Mesodermal cell (in vitro differentiated cells): ENCODE results near the gene ACE.
A peak's percentile ranks its signal among the peaks of the same experiment; 100 is the strongest.

ENCODE experiments used
- H3K27ac ChIP-seq: 2 replicates; pipeline ENCODE4 v1.7.0; 2013; ENCODE audit warnings: mild to moderate bottlenecking, low read depth, low read length, moderate library complexity; ENCODE audit not compliant: severe bottlenecking
- H3K36me3 ChIP-seq: 2 replicates; pipeline ENCODE4 v1.7.1; 2013; ENCODE audit warnings: mild to moderate bottlenecking, low read length, moderate library complexity; ENCODE audit not compliant: control insufficient read depth, insufficient read depth
- H3K4me1 ChIP-seq: one replicate; pipeline ENCODE4 v1.7.1; 2013; ENCODE audit warnings: mild to moderate bottlenecking, low read length; ENCODE audit not compliant: insufficient read depth, control insufficient read depth, poor library complexity, severe bottlenecking
- H3K4me3 ChIP-seq: 2 replicates; pipeline ENCODE4 v1.7.0; 2013; ENCODE audit warnings: low read length, control low read depth, mild to moderate bottlenecking; ENCODE audit not compliant: insufficient read depth, poor library complexity, severe bottlenecking; ENCODE audit errors: extremely low read depth
- H3K9me3 ChIP-seq: 2 replicates; pipeline ENCODE4 v1.7.1; 2013; ENCODE audit warnings: mild to moderate bottlenecking, low read length, moderate library complexity; ENCODE audit not compliant: control insufficient read depth
- WGBS, 2 experiments: methylation state at CpG; one replicate each; pipeline ENCODE4 v1.1.5; 2013; ENCODE audit warnings: missing lambda C conversion rate in 2 of 2; ENCODE audit not compliant: insufficient coverage in 2 of 2; 5-methylcytosine and 5-hydroxymethylcytosine counted together

ACE gene

DNA sequence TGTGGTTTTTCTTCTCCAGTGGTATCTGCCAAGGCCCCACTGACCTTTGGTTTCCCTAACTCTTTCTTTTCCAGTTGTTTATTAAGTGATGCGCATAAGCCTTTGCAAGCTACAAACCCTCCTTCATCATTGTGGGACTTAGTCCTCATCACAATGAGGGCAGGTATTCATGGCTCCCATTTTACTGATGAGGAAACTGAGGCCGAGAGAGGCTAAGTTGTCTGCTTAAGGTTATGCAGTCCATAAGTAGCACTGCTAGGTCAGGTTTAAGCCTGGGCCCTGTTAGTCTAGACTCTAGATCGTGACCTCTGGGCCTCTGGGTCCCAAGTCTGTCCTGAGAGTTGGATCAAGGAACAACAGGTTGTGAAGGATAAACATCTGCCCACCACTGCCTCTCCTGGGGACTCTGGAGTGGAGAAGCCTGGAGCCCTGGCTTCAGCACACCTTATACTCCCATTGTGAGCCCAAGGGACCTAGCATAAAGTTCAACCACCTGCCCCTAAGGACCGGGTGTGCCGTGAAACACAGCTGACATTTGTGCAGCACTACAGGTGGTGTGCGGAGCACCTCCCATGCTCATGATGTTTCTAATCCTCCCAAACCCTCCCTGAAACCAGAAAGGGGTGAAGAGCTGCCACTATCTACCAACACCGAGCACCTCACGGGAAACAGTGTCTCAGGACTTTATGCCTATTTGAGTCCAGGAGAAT, 41.1 kb downstream of the ACE start:
- no peaks in the 10 kb centered on the region for H3K36me3 ChIP-seq
- no peak overlapping the region for H3K27ac ChIP-seq
- peaks cover 9% of the 10 kb centered on the region for H3K4me1 ChIP-seq
- no peaks in the 10 kb centered on the region for H3K9me3 ChIP-seq
- H3K4me3 ChIP-seq, result no peak overlapping the region
- 74 to 92% methylated on average over 6 to 7 of the region's 8 CpGs for WGBS, 2 experiments

DNA sequence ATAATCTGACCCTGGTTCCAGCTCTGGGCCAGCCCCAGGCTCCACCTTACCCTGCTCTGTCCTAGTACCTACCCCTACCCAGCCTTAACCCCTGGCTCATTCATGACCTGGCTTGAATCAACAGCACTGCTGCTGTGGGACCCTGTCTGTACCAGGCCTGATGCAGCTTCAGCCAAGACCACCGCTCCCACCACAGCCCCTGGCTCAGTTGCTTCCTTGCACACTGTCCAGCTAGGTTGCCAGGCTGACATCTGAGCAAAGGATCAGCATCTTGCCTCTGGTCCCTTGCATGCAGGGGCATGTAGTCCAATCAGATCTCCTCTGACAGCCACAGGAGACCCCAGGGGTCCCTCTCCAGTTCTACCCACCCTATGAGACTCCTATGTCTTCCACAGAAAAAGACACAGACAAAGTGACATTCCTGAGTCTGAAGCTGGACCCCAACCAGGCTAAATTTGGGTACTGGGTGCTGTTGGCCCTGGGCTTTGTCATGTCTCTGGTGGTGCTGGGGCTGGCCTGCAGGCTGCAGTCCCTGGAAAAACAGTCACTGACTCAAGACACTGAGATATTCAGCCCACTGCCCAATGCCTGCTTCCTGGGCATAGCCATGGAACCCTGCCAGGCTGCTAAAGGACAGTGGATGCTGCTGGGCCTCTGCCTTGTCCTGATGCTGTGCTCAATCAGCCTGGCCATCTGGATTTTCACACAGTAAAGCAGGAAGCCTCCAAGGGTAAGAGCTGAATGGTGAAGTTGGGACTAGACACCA, 42.4 kb downstream of the ACE start:
- Histone ChIP-seq H3K4me1 (peaks cover 9% of the 10 kb centered on the region), H3K9me3 (no peaks in the 10 kb centered on the region), H3K36me3 (no peaks in the 10 kb centered on the region), H3K4me3 (no peak overlapping the region), H3K27ac (no peak overlapping the region)
- 82 to 88% methylated on average over 1 of the region's 1 CpG for WGBS, 2 experiments

DNA sequence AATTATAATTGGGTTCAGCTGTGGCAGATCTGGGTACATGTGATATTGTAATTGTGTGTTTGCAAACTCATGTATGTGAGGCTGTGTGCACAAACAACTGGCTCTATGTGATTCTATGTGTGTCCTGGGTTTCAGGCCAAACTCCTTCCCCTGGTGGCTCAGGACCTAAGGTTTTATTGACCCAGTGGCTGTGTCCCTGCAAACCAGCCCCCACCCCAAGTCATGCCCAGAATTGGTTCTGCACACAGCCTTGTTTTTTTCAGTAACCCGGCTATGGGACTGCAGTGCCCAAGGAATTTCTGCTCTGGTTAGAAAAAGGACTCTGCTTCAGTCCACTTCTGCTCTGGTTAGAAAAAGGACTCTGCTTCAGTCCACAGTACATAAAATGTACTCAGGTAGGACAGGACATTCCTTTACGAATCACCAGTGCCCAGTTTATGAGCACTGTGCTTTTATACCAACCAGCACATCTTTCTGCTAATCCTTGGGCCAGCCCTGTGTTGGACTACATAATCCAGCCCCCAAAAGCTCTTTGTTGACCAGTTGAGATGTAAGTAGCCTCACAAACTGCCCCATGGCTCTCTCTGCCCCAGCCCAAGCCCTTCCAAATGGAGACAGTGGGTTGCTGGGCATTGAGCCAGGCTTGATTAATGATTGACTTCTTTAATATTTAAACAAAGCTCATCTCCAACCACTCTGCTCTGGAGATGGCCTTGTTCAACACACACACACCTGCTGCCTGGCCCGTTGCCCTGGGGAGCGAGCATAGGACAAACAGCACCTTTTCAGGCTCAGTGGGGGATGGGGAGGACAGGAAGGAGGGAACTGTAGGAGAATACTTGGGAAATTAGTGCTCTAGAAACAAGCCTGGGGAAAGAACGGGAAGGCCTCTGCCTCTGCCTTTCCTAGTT, 43.4 kb downstream of the ACE start:
- Histone ChIP-seq H3K27ac (no peak overlapping the region), H3K4me3 (no peak overlapping the region), H3K4me1 (peaks cover 9% of the 10 kb centered on the region), H3K9me3 (no peaks in the 10 kb centered on the region), H3K36me3 (no peaks in the 10 kb centered on the region)
- 55 to 93% methylated on average over 2 to 3 of the region's 5 CpGs for WGBS, 2 experiments

DNA sequence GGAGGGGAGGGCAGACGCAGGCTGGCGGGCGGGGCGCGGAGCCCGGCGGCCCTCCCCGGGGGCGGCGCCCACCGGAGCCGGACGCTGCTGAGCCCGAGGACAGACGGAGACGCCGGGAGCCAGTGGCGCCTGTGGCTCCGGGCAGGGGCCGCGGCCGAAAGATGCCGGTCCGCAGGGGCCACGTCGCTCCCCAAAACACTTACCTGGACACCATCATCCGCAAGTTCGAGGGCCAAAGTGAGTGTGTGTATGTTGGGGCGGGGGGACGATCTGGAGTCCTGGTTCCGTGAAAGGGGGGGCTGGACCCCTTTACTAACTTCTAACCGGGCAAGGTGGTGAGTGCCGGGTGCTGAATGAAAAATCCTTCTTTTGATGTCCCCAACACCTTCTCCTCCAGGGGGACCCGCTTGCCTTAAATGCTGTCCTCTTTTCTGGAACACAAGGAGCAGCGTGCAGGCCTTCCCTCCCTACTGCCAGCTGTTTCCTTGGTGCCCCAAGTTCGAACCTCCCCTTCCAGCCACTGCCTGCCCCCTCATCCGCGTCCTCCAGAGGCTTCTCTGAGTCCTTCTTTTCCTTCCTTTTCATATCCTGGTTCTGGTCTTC, 46.5 kb downstream of the ACE start, which contains the start of gene KCNH6:
TSS of gene KCNH6 (plus strand) at position 106 of the 603 bp plus-strand sequence. CDS start at position 162, 56 bp downstream.
- Histone ChIP-seq H3K4me1 (no peaks in the 10 kb centered on the region), H3K4me3 (peak within 1 kb of the TSS; percentile 14), H3K27ac (no peak within 1 kb of the TSS), H3K36me3 (no peaks in the 10 kb centered on the region), H3K9me3 (no peaks in the 10 kb centered on the region)
- WGBS, 2 experiments, result 14 to 47% methylated on average over 6 to 20 of the region's 38 CpGs

DNA sequence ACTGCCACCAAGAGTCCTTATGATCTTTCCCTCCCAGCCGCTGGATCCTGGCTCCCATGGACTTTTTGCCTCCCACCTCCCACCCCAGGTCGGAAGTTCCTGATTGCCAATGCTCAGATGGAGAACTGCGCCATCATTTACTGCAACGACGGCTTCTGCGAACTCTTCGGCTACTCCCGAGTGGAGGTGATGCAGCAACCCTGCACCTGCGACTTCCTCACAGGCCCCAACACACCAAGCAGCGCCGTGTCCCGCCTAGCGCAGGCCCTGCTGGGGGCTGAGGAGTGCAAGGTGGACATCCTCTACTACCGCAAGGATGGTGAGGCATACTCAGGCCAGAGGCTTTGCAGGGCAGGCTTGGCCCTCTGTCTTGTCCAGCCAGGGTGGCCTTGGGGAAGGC, 47.2 kb downstream of the ACE start:
- no peaks in the 10 kb centered on the region for H3K4me1 ChIP-seq
- H3K9me3 ChIP-seq, result no peaks in the 10 kb centered on the region
- no peak overlapping the region for H3K4me3 ChIP-seq
- 91 to 95% methylated on average over 10 to 11 of the region's 14 CpGs for WGBS, 2 experiments
- no peaks in the 10 kb centered on the region for H3K36me3 ChIP-seq
- H3K27ac ChIP-seq, result no peak overlapping the region

DNA sequence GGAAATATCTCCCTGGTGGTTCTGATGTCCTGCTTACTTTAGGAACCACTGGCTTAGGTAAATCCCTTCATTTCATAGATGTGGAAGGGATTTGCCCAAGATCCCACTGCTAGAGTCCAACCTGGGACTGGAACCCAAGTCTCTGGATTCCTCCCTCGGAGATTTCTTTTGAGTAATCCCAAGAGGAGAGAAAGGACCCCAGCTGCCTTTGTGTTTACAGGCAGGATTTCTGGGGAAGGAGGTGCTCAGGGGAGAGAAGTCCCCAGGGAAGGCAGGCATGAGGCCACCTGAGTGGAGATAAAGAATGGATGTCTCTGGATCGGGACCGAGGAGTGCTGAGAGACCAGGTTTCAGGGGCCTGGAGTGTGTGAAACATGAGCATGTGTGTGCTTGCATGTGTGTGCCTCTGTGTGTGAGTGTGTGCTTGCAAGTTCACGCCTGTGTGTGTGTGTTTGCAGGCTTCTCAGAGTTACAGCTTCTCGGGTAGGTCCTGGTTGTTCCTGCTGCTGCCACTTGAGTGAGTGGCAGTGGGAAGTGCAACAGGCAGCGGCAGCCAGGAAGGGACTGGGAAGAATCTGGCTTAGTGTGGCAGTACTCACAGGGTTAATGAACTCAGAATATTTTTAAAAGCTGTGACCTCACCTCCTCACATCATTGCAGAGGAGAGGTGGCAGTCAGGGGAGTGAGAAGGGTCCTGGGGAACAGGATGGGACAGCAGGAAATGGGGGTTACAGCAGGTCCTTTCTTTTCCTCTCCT, 48.5 kb downstream of the ACE start:
- 66 to 76% methylated on average over 4 to 5 of the region's 6 CpGs for WGBS, 2 experiments
- H3K27ac ChIP-seq, result no peak overlapping the region

DNA sequence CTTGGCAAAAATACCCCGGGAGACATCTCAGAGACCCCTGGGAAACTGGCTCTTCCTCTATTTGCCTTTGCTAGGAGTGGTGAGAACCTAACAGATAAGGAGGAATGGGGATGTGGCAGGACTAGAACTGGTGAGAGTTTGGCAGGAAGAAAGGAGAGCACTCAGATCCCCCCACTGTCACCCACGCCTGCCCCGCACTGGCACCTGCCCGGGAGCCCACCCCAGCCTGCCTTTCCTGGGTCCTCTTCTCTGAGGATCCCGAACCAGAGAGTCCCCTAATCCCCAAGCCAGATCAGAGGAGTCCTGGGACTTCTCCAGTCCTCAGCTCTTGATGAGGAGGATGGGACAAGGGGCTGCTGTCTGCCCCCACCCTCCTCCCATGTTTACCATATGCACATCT, 50.0 kb downstream of the ACE start:
- 83 to 90% methylated on average over 1 to 5 of the region's 5 CpGs for WGBS, 2 experiments
- Histone ChIP-seq H3K9me3 (no peaks in the 10 kb centered on the region), H3K4me1 (no peaks in the 10 kb centered on the region), H3K27ac (no peak overlapping the region), H3K36me3 (no peaks in the 10 kb centered on the region), H3K4me3 (no peak overlapping the region)

More for the DNA sequence above, 48.5 kb downstream of the ACE start:
- no peaks in the 10 kb centered on the region for H3K4me1 ChIP-seq
- H3K9me3 ChIP-seq, result no peaks in the 10 kb centered on the region
- H3K36me3 ChIP-seq, result no peaks in the 10 kb centered on the region
- no peak overlapping the region for H3K4me3 ChIP-seq

DNA sequence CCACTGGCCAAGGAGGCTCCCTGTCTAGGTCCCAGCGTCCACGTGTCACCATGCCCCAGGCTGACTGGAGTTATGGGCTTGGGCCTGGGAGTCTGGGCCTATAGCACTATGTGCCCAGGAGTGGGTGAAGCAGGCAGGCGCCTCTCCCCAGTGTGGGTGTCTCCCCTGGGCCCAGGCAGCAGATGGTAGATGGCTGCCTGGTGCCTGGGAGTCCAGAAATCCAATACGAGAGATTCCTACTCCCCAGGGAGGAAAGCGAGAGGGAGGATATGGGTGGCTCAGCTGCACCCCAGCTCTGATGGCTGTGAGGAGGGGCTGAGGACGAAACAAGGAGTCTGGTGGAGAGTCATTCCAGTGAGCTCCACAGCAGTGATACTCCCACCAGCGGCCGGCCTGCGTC, 51.3 kb downstream of the ACE start:
- 89 to 91% methylated on average over 6 to 9 of the region's 9 CpGs for WGBS, 2 experiments

DNA sequence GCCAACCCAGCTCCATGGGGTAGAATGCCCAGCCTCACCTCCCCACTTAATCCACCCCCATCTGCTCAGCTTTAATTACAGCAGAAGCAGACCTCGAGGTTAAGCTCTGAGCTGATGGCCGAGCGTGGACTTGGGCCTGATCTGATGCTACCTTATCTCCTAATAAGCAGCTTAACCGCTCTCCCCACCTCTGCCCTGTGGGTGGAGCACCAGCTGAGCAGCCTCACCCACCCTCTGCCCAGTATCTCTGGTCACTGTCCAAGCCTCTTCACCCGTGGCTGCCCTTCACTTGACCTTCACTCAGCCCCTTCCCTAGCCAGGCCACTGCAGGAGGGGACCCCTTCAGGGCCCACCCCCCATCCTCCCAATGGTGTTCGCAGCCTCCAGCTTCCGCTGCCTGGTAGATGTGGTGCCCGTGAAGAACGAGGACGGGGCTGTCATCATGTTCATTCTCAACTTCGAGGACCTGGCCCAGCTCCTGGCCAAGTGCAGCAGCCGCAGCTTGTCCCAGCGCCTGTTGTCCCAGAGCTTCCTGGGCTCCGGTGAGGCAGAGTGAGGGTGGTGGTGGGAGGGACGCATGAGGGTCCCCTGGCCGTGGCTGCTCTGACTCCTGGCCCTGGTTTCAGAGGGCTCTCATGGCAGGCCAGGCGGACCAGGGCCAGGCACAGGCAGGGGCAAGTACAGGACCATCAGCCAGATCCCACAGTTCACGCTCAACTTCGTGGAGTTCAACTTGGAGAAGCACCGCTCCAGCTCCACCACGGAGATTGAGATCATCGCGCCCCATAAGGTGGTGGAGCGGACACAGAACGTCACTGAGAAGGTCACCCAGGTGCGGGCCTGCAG, 53.1 kb downstream of the ACE start:
- H3K36me3 ChIP-seq, result no peaks in the 10 kb centered on the region
- no peak overlapping the region for H3K4me3 ChIP-seq
- 90 to 93% methylated on average over 25 to 26 of the region's 26 CpGs for WGBS, 2 experiments
- H3K27ac ChIP-seq, result no peak overlapping the region
- H3K4me1 ChIP-seq, result no peaks in the 10 kb centered on the region
- H3K9me3 ChIP-seq, result no peaks in the 10 kb centered on the region

More for the DNA sequence above, 51.3 kb downstream of the ACE start:
- Histone ChIP-seq H3K4me3 (no peak overlapping the region), H3K36me3 (no peaks in the 10 kb centered on the region), H3K4me1 (no peaks in the 10 kb centered on the region), H3K9me3 (no peaks in the 10 kb centered on the region), H3K27ac (no peak overlapping the region)
